ENCODE data around the gene TBL1X. TPM values are rescaled to one million over a fixed set of nuclear protein-coding genes. Genes with fewer than 3 reads are reported as not detected.

TBL1X gene
- total RNA-seq, 4 donors from 2014 or later: 27.7 to 49.1 (median 39.6) TPM

- H3K4me1 ChIP-seq: peaks cover 0 to 17% (median 0%) of the 10 kb centered on the region in 3 donors
- no peaks in the 10 kb centered on the region for H3K9me3 ChIP-seq
- no peak overlapping the region for H3K27ac ChIP-seq
- no peak overlapping the region for H3K4me3 ChIP-seq
- no peaks in the 10 kb centered on the region for H3K27me3 ChIP-seq
- no peak for ATAC-seq
- H3K36me3 ChIP-seq: no peaks in the 10 kb centered on the region
- WGBS, 2 donors (ENCODE audit: low coverage in 1 of 2): 96 to 100% methylated on average over 5 to 6 of the region's 10 CpGs
- TF ChIP-seq EP300 (IDR thresholded peaks at IDR 0.05): no peak
- TF ChIP-seq POLR2A (IDR thresholded peaks at IDR 0.05): no peak
- no peak for TF ChIP-seq POLR2AphosphoS5 (IDR thresholded peaks at IDR 0.05)
- no peak for TF ChIP-seq CTCF (IDR thresholded peaks at IDR 0.05)
Observed at GRCh38 chrX:9495496-9495895, 30.6 kb downstream of the TBL1X start.

GRCh38 chrX:9498236-9498635 is 33.4 kb downstream of the TBL1X start:
- Histone ChIP-seq H3K36me3 (peaks cover 0 to 10% of the 10 kb centered on the region in 2 donors), H3K4me3 (no peak overlapping the region), H3K4me1 (peaks cover 0 to 6% (median 0%) of the 10 kb centered on the region in 3 donors), H3K27ac (no peak overlapping the region), H3K27me3 (no peaks in the 10 kb centered on the region), H3K9me3 (no peaks in the 10 kb centered on the region)
- WGBS, 2 donors (ENCODE audit: low coverage in 1 of 2): 63% methylated on average over 5 of the region's 5 CpGs; no CpG with 5 or more reads in 1 of the 2 donors
- ATAC-seq: no peak
- no peak for TF ChIP-seq EP300 (IDR thresholded peaks at IDR 0.05)
- no peak for TF ChIP-seq POLR2AphosphoS5 (IDR thresholded peaks at IDR 0.05)
- TF ChIP-seq POLR2A (IDR thresholded peaks at IDR 0.05): no peak
- no peak for TF ChIP-seq CTCF (IDR thresholded peaks at IDR 0.05)

DNA sequence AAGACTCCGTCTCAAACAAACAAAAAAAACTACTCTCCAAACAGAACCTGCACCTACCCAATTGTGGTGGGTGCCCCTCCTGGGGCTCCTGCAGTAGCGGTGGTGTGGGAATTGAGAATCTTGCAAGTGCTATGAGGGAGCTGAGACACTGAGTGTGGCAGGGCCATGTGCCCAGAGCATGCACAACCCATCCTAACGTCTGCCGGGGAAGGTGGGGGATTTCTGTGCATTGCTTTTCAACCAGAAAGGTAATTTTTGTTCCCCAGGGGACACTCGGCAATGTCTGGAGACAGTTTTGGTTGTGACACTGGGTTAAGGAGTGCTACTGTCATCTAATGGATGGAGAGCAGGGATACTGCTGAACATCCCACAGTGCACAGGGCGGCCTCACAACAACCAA is 35.7 kb downstream of the TBL1X start:
- Histone ChIP-seq H3K36me3 (peaks cover 0 to 14% of the 10 kb centered on the region in 2 donors), H3K27me3 (no peaks in the 10 kb centered on the region), H3K9me3 (no peaks in the 10 kb centered on the region), H3K27ac (no peak overlapping the region), H3K4me1 (peaks cover 0 to 6% (median 0%) of the 10 kb centered on the region in 3 donors), H3K4me3 (no peak overlapping the region)
- ATAC-seq: no peak
- TF ChIP-seq CTCF (IDR thresholded peaks at IDR 0.05): no peak
- no peak for TF ChIP-seq POLR2A (IDR thresholded peaks at IDR 0.05)
- TF ChIP-seq EP300 (IDR thresholded peaks at IDR 0.05): no peak
- no peak for TF ChIP-seq POLR2AphosphoS5 (IDR thresholded peaks at IDR 0.05)
- WGBS, 2 donors (ENCODE audit: low coverage in 1 of 2): 80% methylated on average over 1 of the region's 6 CpGs; no CpG with 5 or more reads in 1 of the 2 donors

GRCh38 chrX:9501362-9501761 is 36.5 kb downstream of the TBL1X start:
- ATAC-seq: no peak
- Histone ChIP-seq H3K27me3 (no peaks in the 10 kb centered on the region), H3K4me1 (peaks cover 0 to 6% (median 0%) of the 10 kb centered on the region in 3 donors), H3K36me3 (peaks cover 0 to 14% of the 10 kb centered on the region in 2 donors), H3K4me3 (no peak overlapping the region), H3K27ac (no peak overlapping the region), H3K9me3 (no peaks in the 10 kb centered on the region)
- 100% methylated on average over 1 of the region's 2 CpGs; no CpG with 5 or more reads in 1 of the 2 donors for WGBS, 2 donors (ENCODE audit: low coverage in 1 of 2)
- no peak for TF ChIP-seq CTCF (IDR thresholded peaks at IDR 0.05)
- TF ChIP-seq EP300 (IDR thresholded peaks at IDR 0.05): no peak
- no peak for TF ChIP-seq POLR2AphosphoS5 (IDR thresholded peaks at IDR 0.05)
- no peak for TF ChIP-seq POLR2A (IDR thresholded peaks at IDR 0.05)

DNA sequence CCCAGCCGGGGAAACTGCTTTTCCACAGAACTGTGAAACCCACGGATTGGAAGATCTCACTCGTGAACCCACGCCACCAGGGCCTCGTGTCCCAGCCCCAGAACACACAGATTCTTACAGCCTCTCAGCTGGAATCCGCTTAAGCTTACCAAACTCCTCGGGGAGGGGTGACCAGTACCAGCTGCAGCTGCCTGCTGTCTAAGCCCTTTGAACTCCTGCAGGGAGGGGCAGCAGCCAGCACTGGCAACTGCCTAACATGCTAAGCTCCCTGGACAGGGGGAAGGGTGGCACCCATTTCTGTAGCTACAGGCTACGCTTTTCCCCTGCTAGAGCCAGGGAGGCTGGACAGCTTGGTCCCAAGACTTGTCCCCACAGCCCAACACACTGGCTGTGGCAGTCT is 38.4 kb downstream of the TBL1X start:
- no peak for ATAC-seq
- peaks cover 0 to 14% of the 10 kb centered on the region in 2 donors for H3K36me3 ChIP-seq
- no peak overlapping the region for H3K4me3 ChIP-seq
- no peaks in the 10 kb centered on the region for H3K9me3 ChIP-seq
- TF ChIP-seq EP300 (IDR thresholded peaks at IDR 0.05) (no peak), POLR2AphosphoS5 (IDR thresholded peaks at IDR 0.05) (no peak), CTCF (IDR thresholded peaks at IDR 0.05) (no peak), POLR2A (IDR thresholded peaks at IDR 0.05) (no peak)
- H3K27ac ChIP-seq: no peak overlapping the region
- peaks cover 0 to 4% (median 0%) of the 10 kb centered on the region in 3 donors for H3K4me1 ChIP-seq
- no CpG with 5 or more reads among the region's 8 CpGs for WGBS, 2 donors (ENCODE audit: low coverage in 1 of 2)
- no peaks in the 10 kb centered on the region for H3K27me3 ChIP-seq
